PC-9 (cell line): ENCODE data around the gene JKAMP.

Source experiments
- CTCF ChIP-seq: fragments of 200-600 bp; sonication (generic); conservative IDR thresholded peaks from 2 replicates; pipeline ENCODE4 v1.6.1; 2017; ENCODE audit warnings: mixed run types, antibody characterized with exemption, mild to moderate bottlenecking, moderate library complexity
- EZH2 ChIP-seq: fragments of 200-600 bp; sonication (generic); IDR thresholded peaks from 2 replicates; pipeline ENCODE4 v1.8.0; 2017; ENCODE audit warnings: antibody characterized with exemption, low read depth

- TF ChIP-seq EZH2: no peak
- TF ChIP-seq CTCF: no peak
These were observed 53.2 kb downstream of the JKAMP start for GRCh38 chr14:59537476-59537875.
